OCI-LY7 (cell line): ENCODE results near the gene TUBGCP5.

ENCODE experiments used
- EZH2phosphoT487 ChIP-seq: fragments of 200-600 bp; sonication (generic); IDR thresholded peaks from 2 replicates; pipeline ENCODE4 v1.6.1; 2018; ENCODE audit warnings: low read depth, borderline replicate concordance, mild to moderate bottlenecking, mixed run types, antibody characterized with exemption, low read length, moderate library complexity, mixed read lengths
- TF ChIP-seq, protein P1 (sequence below): fragments of 200-600 bp; sonication (generic); conservative IDR thresholded peaks from 2 replicates; pipeline ENCODE4 v1.5.1; 2014; ENCODE audit warnings: mild to moderate bottlenecking, antibody characterized with exemption, low read length, moderate library complexity, mixed read lengths

GRCh38 chr15:22988811-22989210 is 50.6 kb downstream of the TUBGCP5 start:
- TF ChIP-seq, protein P1, sequence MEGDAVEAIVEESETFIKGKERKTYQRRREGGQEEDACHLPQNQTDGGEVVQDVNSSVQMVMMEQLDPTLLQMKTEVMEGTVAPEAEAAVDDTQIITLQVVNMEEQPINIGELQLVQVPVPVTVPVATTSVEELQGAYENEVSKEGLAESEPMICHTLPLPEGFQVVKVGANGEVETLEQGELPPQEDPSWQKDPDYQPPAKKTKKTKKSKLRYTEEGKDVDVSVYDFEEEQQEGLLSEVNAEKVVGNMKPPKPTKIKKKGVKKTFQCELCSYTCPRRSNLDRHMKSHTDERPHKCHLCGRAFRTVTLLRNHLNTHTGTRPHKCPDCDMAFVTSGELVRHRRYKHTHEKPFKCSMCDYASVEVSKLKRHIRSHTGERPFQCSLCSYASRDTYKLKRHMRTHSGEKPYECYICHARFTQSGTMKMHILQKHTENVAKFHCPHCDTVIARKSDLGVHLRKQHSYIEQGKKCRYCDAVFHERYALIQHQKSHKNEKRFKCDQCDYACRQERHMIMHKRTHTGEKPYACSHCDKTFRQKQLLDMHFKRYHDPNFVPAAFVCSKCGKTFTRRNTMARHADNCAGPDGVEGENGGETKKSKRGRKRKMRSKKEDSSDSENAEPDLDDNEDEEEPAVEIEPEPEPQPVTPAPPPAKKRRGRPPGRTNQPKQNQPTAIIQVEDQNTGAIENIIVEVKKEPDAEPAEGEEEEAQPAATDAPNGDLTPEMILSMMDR = no peak
- no peak for TF ChIP-seq EZH2phosphoT487
